ENCODE measurements around the gene ZNF76. TPM values are rescaled to one million over a fixed set of nuclear protein-coding genes. Genes with fewer than 3 reads are reported as not detected.

Gene ZNF76
- total and polyA plus RNA-seq, 2 of the 8 experiments (the other 6 are each of a cell fraction or from before 2014, with no cell fraction given) = 17.9 to 23.9 TPM

- H4K8ac ChIP-seq (ENCODE audit: extremely low read depth, insufficient read depth, low read length) = no peak overlapping the region; the same call in 1 of the 2 replicates
- H4K91ac ChIP-seq (replicated peaks; ENCODE audit: insufficient read length, low read length) = no peak overlapping the region
- no peak overlapping the region for H2BK15ac ChIP-seq (ENCODE audit: low read length)
- H3K79me1 ChIP-seq (ENCODE audit: low read depth, low read length) = no peaks in the 10 kb centered on the region
- WGBS, 2 experiments (ENCODE audit: extremely low coverage in 1 of 2, insufficient coverage in 1 of 2, insufficient read length in 1 of 2, insufficient replicate concordance in 2 of 2, low coverage in 1 of 2, low lambda C conversion rate in 2 of 2, missing lambda C conversion rate in 1 of 2) = 94% methylated on average over 4 of the region's 4 CpGs; no CpG with 5 or more reads in 1 of the 2 experiments
- no peak overlapping the region for H3K18ac ChIP-seq (ENCODE audit: extremely low read depth, low read length)
- H3K4me3 ChIP-seq (ENCODE audit: extremely low read depth in 1 of 4, insufficient read depth in 2 of 4, low read depth in 3 of 4, low read length in 4 of 4) = no peak overlapping the region
- DNase-seq (ENCODE audit: low read depth in 1 of 2, low spot score in 2 of 2) = no peak
- no peak overlapping the region for H3K23ac ChIP-seq (ENCODE audit: insufficient read length)
- H4K5ac ChIP-seq (ENCODE audit: insufficient read length, low read depth, low read length) = no peak overlapping the region
- H3K27ac ChIP-seq (ENCODE audit: low read depth, low read length) = no peak overlapping the region
- H2BK20ac ChIP-seq (ENCODE audit: low read length) = no peak overlapping the region
- no peak overlapping the region for H3K9ac ChIP-seq (replicated peaks in 1 of 4; ENCODE audit: extremely low read depth in 1 of 4, low read depth in 3 of 4, low read length in 3 of 4)
- H3K79me2 ChIP-seq (ENCODE audit: control insufficient read depth in 1 of 2, insufficient read depth in 2 of 2, low read length in 2 of 2) = no peaks in the 10 kb centered on the region
- ChIA-PET POLR2A (ENCODE audit: partially characterized antibody) (no interaction called here), CTCF (ENCODE audit: partially characterized antibody) (interaction anchor here (1.0 kb wide), 1 partner anchor 119 kb away, joined by 3 read pairs; no protein-coding TSS in a partner anchor)
- no peak overlapping the region for H2AFZ ChIP-seq (ENCODE audit: low read length)
- no peak overlapping the region for H3K4me2 ChIP-seq (ENCODE audit: insufficient read depth in 1 of 2, low read depth in 2 of 2, low read length in 2 of 2)
- FAIRE-seq = no peak
- no peak overlapping the region for H3K56ac ChIP-seq (replicated peaks; ENCODE audit: insufficient read length, low read depth, low read length)
- no peak overlapping the region for H2AK5ac ChIP-seq (ENCODE audit: low read depth, low read length)
- no peak overlapping the region for H2BK12ac ChIP-seq (ENCODE audit: low read depth, low read length)
- H3K4ac ChIP-seq (replicated peaks; ENCODE audit: insufficient read length, low read depth, low read length) = no peak overlapping the region
- H2BK5ac ChIP-seq (ENCODE audit: low read depth, low read length) = no peak overlapping the region
- H3K23me2 ChIP-seq (ENCODE audit: low read depth, low read length) = no peaks in the 10 kb centered on the region
- H4K20me1 ChIP-seq (replicated peaks in 1 of 2; ENCODE audit: control insufficient read depth in 1 of 2, insufficient read depth in 2 of 2, low read length in 2 of 2) = peaks cover 0 to 1% of the 10 kb centered on the region in 2 experiments
- no peaks in the 10 kb centered on the region for H3K4me1 ChIP-seq (replicated peaks in 1 of 4; ENCODE audit: control insufficient read depth in 3 of 4, insufficient read depth in 4 of 4, low read length in 3 of 4)
- no peaks in the 10 kb centered on the region for H3K9me3 ChIP-seq (ENCODE audit: insufficient read depth in 2 of 2, low read depth in 1 of 2, low read length in 1 of 2)
- H3K36me3 ChIP-seq (ENCODE audit: control insufficient read depth in 2 of 4, insufficient read depth in 4 of 4, low read length in 3 of 4) = peaks cover 0 to 16% (median 4%) of the 10 kb centered on the region in 4 experiments; a peak in 4 of 8 replicates
- no peak overlapping the region for H3K14ac ChIP-seq (ENCODE audit: insufficient read length)
- no peak overlapping the region for H2BK120ac ChIP-seq (replicated peaks; ENCODE audit: low read depth, low read length)
- H3K27me3 ChIP-seq (replicated peaks in 1 of 4; ENCODE audit: control insufficient read depth in 3 of 4, extremely low read depth in 1 of 4, insufficient read depth in 3 of 4, low read length in 3 of 4) = no peaks in the 10 kb centered on the region; a peak in 1 of 7 replicates
- TF ChIP-seq TEAD4 (IDR thresholded peaks at IDR 0.05; ENCODE audit: low read depth, low read length) = no peak
- no peak for TF ChIP-seq ASH2L (IDR thresholded peaks at IDR 0.05; ENCODE audit: low read length)
- no peak for TF ChIP-seq BACH1 (IDR thresholded peaks at IDR 0.05; ENCODE audit: low read length)
- no peak for TF ChIP-seq USF2 (IDR thresholded peaks at IDR 0.05; ENCODE audit: low read length)
- no peak for TF ChIP-seq POLR2AphosphoS5 (IDR thresholded peaks at IDR 0.05; ENCODE audit: low read depth, low read length)
- no peak for TF ChIP-seq CHD1 (IDR thresholded peaks at IDR 0.05; ENCODE audit: low read depth, low read length)
- no peak for TF ChIP-seq CTBP2 (IDR thresholded peaks at IDR 0.05; ENCODE audit: borderline replicate concordance, insufficient read depth, insufficient read length, low read length)
- no peak for TF ChIP-seq CREB1 (IDR thresholded peaks at IDR 0.05)
- no peak for TF ChIP-seq SIRT6 (IDR thresholded peaks at IDR 0.05; ENCODE audit: low read length)
- no peak for TF ChIP-seq KDM1A (IDR thresholded peaks at IDR 0.05; ENCODE audit: borderline replicate concordance, low read length)
- TF ChIP-seq GTF2F1 (IDR thresholded peaks at IDR 0.05; ENCODE audit: borderline replicate concordance, low read depth, low read length) = no peak
- no peak for TF ChIP-seq TCF12 (IDR thresholded peaks at IDR 0.05; ENCODE audit: low read depth, low read length)
- no peak for TF ChIP-seq BRCA1 (IDR thresholded peaks at IDR 0.05; ENCODE audit: low read depth, low read length)
- TF ChIP-seq POU5F1 (IDR thresholded peaks at IDR 0.05; ENCODE audit: low read depth, low read length) = no peak
- no peak for TF ChIP-seq YY1 (IDR thresholded peaks at IDR 0.05; ENCODE audit: low read depth, low read length)
- no peak for TF ChIP-seq RBBP5 (IDR thresholded peaks at IDR 0.05; ENCODE audit: borderline replicate concordance, low read depth, low read length)
Observed at GRCh38 chr6:35280903-35281302, 21.4 kb downstream of the ZNF76 start.
